Transverse colon (tissue), 4 donors: ENCODE data around the gene TFIP11.

Experiments
- CTCF ChIP-seq, 5 experiments: fragments of 200-600 bp in 3 of 5; fragments of 450-650 bp in 2 of 5; sonication (generic) in 3 of 5; IDR thresholded peaks; 1 replicate in 2 of 5; 2 replicates in 3 of 5; pipeline ENCODE4 v1.5.1; 2016 to 2017; ENCODE audit warnings: antibody characterized with exemption in 5 of 5, inconsistent platforms in 3 of 5, mild to moderate bottlenecking in 2 of 5, moderate library complexity in 1 of 5
- EP300 ChIP-seq: sonication (generic); formaldehyde crosslinking; IDR thresholded peaks from one replicate; pipeline ENCODE4 v1.6.1; 2017; ENCODE audit warnings: antibody characterized with exemption, low read depth
- POLR2A ChIP-seq: fragments of 450-650 bp; IDR thresholded peaks from one replicate; pipeline ENCODE4 v1.6.1; 2016; ENCODE audit warnings: antibody characterized with exemption, mild to moderate bottlenecking, moderate library complexity
- POLR2AphosphoS5 ChIP-seq, 3 donors: sonication (generic); formaldehyde crosslinking; IDR thresholded peaks; one replicate each; pipeline ENCODE4 v1.6.1; 2016; ENCODE audit warnings: antibody characterized with exemption in 3 of 3

DNA sequence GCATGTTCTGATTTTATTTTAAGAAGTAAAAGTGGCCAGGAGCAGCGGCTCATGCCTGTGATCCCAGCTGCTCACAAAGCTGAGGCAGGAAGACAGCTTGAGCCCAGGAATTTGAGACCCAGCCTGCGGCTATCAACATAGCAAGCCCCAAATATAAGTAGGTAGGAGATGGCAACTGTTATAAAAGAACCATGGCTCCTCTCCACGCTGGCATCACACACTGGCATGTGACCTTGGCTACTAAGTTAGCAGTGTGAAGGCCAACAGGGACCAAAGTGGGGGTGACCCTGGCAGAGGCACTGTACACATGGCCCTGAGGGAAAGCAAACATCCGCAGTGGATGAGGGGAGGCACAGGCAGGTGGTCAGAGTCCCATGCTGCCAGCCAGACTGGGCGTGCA, 44.6 kb upstream of the TFIP11 start:
- TF ChIP-seq POLR2A (no peak), POLR2AphosphoS5 (IDR thresholded peaks at IDR 0.05) (no peak), CTCF (IDR thresholded peaks at IDR 0.05) (no peak), EP300 (no peak)
